SU-DHL-6 (cell line): Measurements from ENCODE around the gene SIX4.

Experiments
- H2AFZ ChIP-seq: fragments of 200-600 bp; sonication (generic); 2 replicates; pipeline ENCODE4 v1.6.1; 2014; ENCODE audit warnings: low read depth, mild to moderate bottlenecking, moderate library complexity, mixed read lengths, antibody characterized with exemption, low read length; ENCODE audit not compliant: severe bottlenecking
- H3F3A ChIP-seq: fragments of 200-600 bp; shearing (Covaris generic); 2 replicates; pipeline ENCODE4 v1.6.0; 2016; ENCODE audit warnings: antibody characterized with exemption, mild to moderate bottlenecking; ENCODE audit not compliant: insufficient read depth
- H3K27ac ChIP-seq: fragments of 200-600 bp; sonication (generic); 2 replicates; pipeline ENCODE4 v1.5.1; 2016; ENCODE audit warnings: low read depth, mild to moderate bottlenecking, low read length, moderate library complexity, mixed read lengths
- H3K27me3 ChIP-seq: fragments of 200-600 bp; sonication (generic), shearing (Covaris generic); 2 replicates; pipeline ENCODE4 v1.6.0; 2014; ENCODE audit warnings: mild to moderate bottlenecking, low read length
- H3K36me3 ChIP-seq: fragments of 200-600 bp; sonication (generic); 2 replicates; pipeline ENCODE4 v1.6.1; 2014; ENCODE audit warnings: mild to moderate bottlenecking, low read length, mixed read lengths
- H3K4me2 ChIP-seq: fragments of 300-600, 200-600 bp; shearing (Covaris generic), sonication (generic); 2 replicates; pipeline ENCODE4 v1.6.0; 2014; ENCODE audit warnings: low read length, low read depth, mild to moderate bottlenecking; ENCODE audit not compliant: poor library complexity, severe bottlenecking
- H3K4me3 ChIP-seq: fragments of 200-600 bp; sonication (generic); 2 replicates; pipeline ENCODE4 v1.5.1; 2014; ENCODE audit warnings: antibody characterized with exemption, low read length, mild to moderate bottlenecking, mixed read lengths; ENCODE audit not compliant: insufficient read depth, poor library complexity, severe bottlenecking
- H3K79me2 ChIP-seq: fragments of 200-600 bp; sonication (generic); 2 replicates; pipeline ENCODE4 v1.6.1; 2014; ENCODE audit warnings: mild to moderate bottlenecking, low read length, moderate library complexity; ENCODE audit not compliant: insufficient read depth
- H3K9ac ChIP-seq: fragments of 200-600 bp; sonication (generic); 2 replicates; pipeline ENCODE4 v1.7.0; 2014; ENCODE audit warnings: mild to moderate bottlenecking, low read length
- H3K9me2 ChIP-seq: fragments of 200-600 bp; sonication (generic); replicated peaks from 2 replicates; pipeline ENCODE4 v1.6.1; 2014; ENCODE audit warnings: low read length; ENCODE audit not compliant: insufficient read depth
- H3K9me3 ChIP-seq: fragments of 200-600 bp; sonication (generic); 2 replicates; pipeline ENCODE4 v1.6.1; 2014; ENCODE audit warnings: low read length, mixed read lengths; ENCODE audit not compliant: insufficient read depth
- H4K20me1 ChIP-seq: fragments of 200-600 bp; sonication (generic); 2 replicates; pipeline ENCODE4 v1.6.1; 2014; ENCODE audit warnings: low read depth, mild to moderate bottlenecking, antibody characterized with exemption, low read length, moderate library complexity, mixed read lengths
- EZH2phosphoT487 ChIP-seq: fragments of 200-600 bp; sonication (generic), shearing (Covaris generic); conservative IDR thresholded peaks from 2 replicates; pipeline ENCODE4 v1.6.1; 2018; ENCODE audit warnings: mild to moderate bottlenecking, antibody characterized with exemption, low read length, moderate library complexity, mixed read lengths
- TF ChIP-seq, protein P1 (sequence below): fragments of 200-600 bp; sonication (generic); IDR thresholded peaks from one replicate; pipeline ENCODE4 v1.5.1; 2017; ENCODE audit warnings: antibody characterized with exemption, mild to moderate bottlenecking, low read length, moderate library complexity; ENCODE audit not compliant: insufficient read depth, poor library complexity, severe bottlenecking

SIX4 gene

GRCh38 chr14:60723907-60724618 is at the start of gene SIX4:
Gene SIX4 (minus strand): TSS chr14:60724351. CDS start chr14:60724074, 277 bp downstream.
- H3K9me3 ChIP-seq, result no peaks in the 10 kb centered on the region
- H3K27me3 ChIP-seq, result no peaks in the 10 kb centered on the region
- peak within 1 kb of the TSS; percentile 91 for H2AFZ ChIP-seq
- H3K79me2 ChIP-seq, result no peaks in the 10 kb centered on the region
- H3K4me3 ChIP-seq, result peak within 1 kb of the TSS; percentile 71
- H3K4me2 ChIP-seq, result peak within 1 kb of the TSS; percentile 94
- H3K36me3 ChIP-seq, result no peaks in the 10 kb centered on the region
- H3K9me2 ChIP-seq, result no peaks in the 10 kb centered on the region
- no peaks in the 10 kb centered on the region for H4K20me1 ChIP-seq
- no peaks in the 10 kb centered on the region for H3F3A ChIP-seq
- H3K9ac ChIP-seq, result peak within 1 kb of the TSS; percentile 51
- no peak within 1 kb of the TSS for H3K27ac ChIP-seq
- TF ChIP-seq EZH2phosphoT487, result no peak
- TF ChIP-seq, protein P1, sequence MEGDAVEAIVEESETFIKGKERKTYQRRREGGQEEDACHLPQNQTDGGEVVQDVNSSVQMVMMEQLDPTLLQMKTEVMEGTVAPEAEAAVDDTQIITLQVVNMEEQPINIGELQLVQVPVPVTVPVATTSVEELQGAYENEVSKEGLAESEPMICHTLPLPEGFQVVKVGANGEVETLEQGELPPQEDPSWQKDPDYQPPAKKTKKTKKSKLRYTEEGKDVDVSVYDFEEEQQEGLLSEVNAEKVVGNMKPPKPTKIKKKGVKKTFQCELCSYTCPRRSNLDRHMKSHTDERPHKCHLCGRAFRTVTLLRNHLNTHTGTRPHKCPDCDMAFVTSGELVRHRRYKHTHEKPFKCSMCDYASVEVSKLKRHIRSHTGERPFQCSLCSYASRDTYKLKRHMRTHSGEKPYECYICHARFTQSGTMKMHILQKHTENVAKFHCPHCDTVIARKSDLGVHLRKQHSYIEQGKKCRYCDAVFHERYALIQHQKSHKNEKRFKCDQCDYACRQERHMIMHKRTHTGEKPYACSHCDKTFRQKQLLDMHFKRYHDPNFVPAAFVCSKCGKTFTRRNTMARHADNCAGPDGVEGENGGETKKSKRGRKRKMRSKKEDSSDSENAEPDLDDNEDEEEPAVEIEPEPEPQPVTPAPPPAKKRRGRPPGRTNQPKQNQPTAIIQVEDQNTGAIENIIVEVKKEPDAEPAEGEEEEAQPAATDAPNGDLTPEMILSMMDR, result no peak

DNA sequence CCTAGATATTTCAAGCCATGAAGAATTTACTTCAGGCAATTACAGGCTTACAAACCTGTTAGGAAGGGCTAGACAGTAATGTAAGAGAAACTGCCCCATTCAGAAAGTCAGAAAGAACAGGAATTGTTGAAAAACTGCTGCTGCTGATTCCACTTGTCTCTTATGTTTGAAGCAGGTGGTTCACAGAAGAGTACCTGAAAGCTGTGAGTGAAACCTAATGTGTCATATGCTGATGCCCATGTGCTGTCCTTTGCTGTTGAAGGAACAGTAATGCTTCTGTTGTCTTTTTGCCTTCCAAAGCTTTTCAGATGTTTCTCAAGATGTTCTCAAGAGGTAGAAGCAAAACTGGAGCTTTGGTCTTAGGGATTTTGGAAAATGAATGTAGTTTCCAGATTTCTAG is 49.4 kb upstream of the SIX4 start:
- Histone ChIP-seq H3K79me2 (peaks cover 7% of the 10 kb centered on the region; the same call in 1 of the 2 replicates), H3K9me2 (no peaks in the 10 kb centered on the region), H3K27ac (no peak overlapping the region), H3K9me3 (no peaks in the 10 kb centered on the region), H3K27me3 (no peaks in the 10 kb centered on the region), H3K36me3 (no peaks in the 10 kb centered on the region), H3K9ac (no peak overlapping the region), H3F3A (no peaks in the 10 kb centered on the region), H3K4me3 (no peak overlapping the region), H3K4me2 (no peak overlapping the region), H4K20me1 (peaks cover 12% of the 10 kb centered on the region; the same call in 1 of the 2 replicates), H2AFZ (no peak overlapping the region)
- TF ChIP-seq, protein P1, result no peak
- no peak for TF ChIP-seq EZH2phosphoT487

DNA sequence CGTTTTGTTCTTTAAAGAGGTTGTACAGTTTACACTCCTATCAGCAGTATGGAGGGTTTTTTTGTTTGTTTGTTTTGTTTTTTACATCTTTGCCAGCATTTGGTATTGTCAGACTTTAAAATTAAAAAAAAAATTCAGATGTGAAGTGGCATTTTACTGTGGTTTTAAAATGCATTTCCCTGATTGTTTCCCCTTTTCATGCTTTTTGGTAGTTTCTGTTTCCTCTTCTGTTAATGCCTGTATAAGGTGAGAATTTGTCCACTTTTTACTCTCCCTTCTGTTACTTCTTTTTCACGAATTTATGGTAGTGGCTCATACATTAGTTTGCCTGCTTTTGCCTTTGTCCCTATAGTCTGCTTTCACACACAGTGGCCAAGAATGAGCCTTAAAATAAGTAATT is 47.0 kb upstream of the SIX4 start:
- no peak overlapping the region for H3K27ac ChIP-seq
- H3K27me3 ChIP-seq, result no peaks in the 10 kb centered on the region
- no peaks in the 10 kb centered on the region; the same call in 1 of the 2 replicates for H3K36me3 ChIP-seq
- peaks cover 7% of the 10 kb centered on the region; the same call in 1 of the 2 replicates for H3K79me2 ChIP-seq
- no peaks in the 10 kb centered on the region for H3K9me3 ChIP-seq
- no peaks in the 10 kb centered on the region for H3K9me2 ChIP-seq
- no peak overlapping the region for H3K9ac ChIP-seq
- TF ChIP-seq, protein P1, result no peak
- no peak for TF ChIP-seq EZH2phosphoT487
- H2AFZ ChIP-seq, result no peak overlapping the region
- H3K4me2 ChIP-seq, result peak overlapping the region; percentile 27
- H3F3A ChIP-seq, result no peaks in the 10 kb centered on the region
- no peak overlapping the region for H3K4me3 ChIP-seq
- peaks cover 6% of the 10 kb centered on the region; the same call in 1 of the 2 replicates for H4K20me1 ChIP-seq
